ENCODE data around the gene CACNA1C. TPM values are rescaled to one million over a fixed set of nuclear protein-coding genes. Genes with fewer than 3 reads are reported as not detected.

The CACNA1C gene
- total and polyA plus RNA-seq, 2 donors (not counting 1 experiment from before 2014, with no cell fraction given): 0.01 to 0.02 TPM

GRCh38 chr12:2586156-2587038 is 533.6 kb downstream of the CACNA1C start:
- Histone ChIP-seq H3K9ac (ENCODE audit: low read length) (no peak overlapping the region), H3K4me1 (ENCODE audit: control insufficient read depth in 2 of 2, insufficient read depth in 2 of 2, low read length in 2 of 2) (no peaks in the 10 kb centered on the region), H3K9me3 (ENCODE audit: control extremely low read depth in 1 of 3, control insufficient read depth in 2 of 3, insufficient read depth in 1 of 3, low read length in 2 of 3) (no peaks in the 10 kb centered on the region), H3K79me2 (ENCODE audit: control insufficient read depth, insufficient read depth, low read length) (no peaks in the 10 kb centered on the region), H3K27ac (ENCODE audit: low read length in 2 of 2) (no peak overlapping the region), H3K36me3 (replicated peaks in 1 of 2; ENCODE audit: control extremely low read depth in 1 of 2, control insufficient read depth in 1 of 2, extremely low read depth in 1 of 2, insufficient read depth in 2 of 2, low read length in 1 of 2) (no peaks in the 10 kb centered on the region), H3K27me3 (replicated peaks in 1 of 4; ENCODE audit: control extremely low read depth in 1 of 4, control insufficient read depth in 3 of 4, insufficient read depth in 4 of 4, low read length in 3 of 4) (peaks cover 0 to 22% (median 5%) of the 10 kb centered on the region in 4 experiments), H3K4me2 (replicated peaks; ENCODE audit: low read depth, low read length, poor library complexity, severe bottlenecking) (no peak overlapping the region), H4K20me1 (ENCODE audit: control insufficient read depth, insufficient read depth, low read length, poor library complexity, severe bottlenecking) (no peaks in the 10 kb centered on the region), H2AFZ (ENCODE audit: insufficient read depth, low read depth, low read length, poor library complexity, severe bottlenecking) (no peak overlapping the region), H3K4me3 (ENCODE audit: control extremely low read depth in 1 of 5, extremely low read depth in 1 of 5, insufficient read depth in 1 of 5, low read depth in 2 of 5, low read length in 4 of 5) (no peak overlapping the region)
- DNase-seq (no peak), ATAC-seq (ENCODE audit: low read depth) (no peak)
- WGBS (ENCODE audit: insufficient coverage): 81% methylated on average over 6 of the region's 12 CpGs
- Mint-ChIP-seq H3K4me3 (no peak overlapping the region), H3K27ac (no peak overlapping the region), H3K27me3 (peaks cover 49% of the 10 kb centered on the region), H3K4me1 (peaks cover 3% of the 10 kb centered on the region), H3K9me3 (ENCODE audit: insufficient read depth) (peaks cover 1% of the 10 kb centered on the region)
- TF ChIP-seq EZH2 (IDR thresholded peaks at IDR 0.05; ENCODE audit: borderline replicate concordance, insufficient read depth, low read depth, low read length, poor library complexity, severe bottlenecking) (no peak), CTCF (IDR thresholded peaks at IDR 0.05) (no peak)
- ChIA-PET POLR2A (no interaction called here), CTCF (no interaction called here)
- intact Hi-C loops (cut with micrococcal nuclease): no loop called here

- intact Hi-C loops (cut with micrococcal nuclease): no loop called here
- Histone ChIP-seq H3K36me3 (replicated peaks in 1 of 2; ENCODE audit: control extremely low read depth in 1 of 2, control insufficient read depth in 1 of 2, extremely low read depth in 1 of 2, insufficient read depth in 2 of 2, low read length in 1 of 2) (no peaks in the 10 kb centered on the region), H3K27ac (ENCODE audit: low read length in 2 of 2) (no peak overlapping the region), H3K27me3 (replicated peaks in 1 of 4; ENCODE audit: control extremely low read depth in 1 of 4, control insufficient read depth in 3 of 4, insufficient read depth in 4 of 4, low read length in 3 of 4) (peaks cover 0 to 16% (median 3%) of the 10 kb centered on the region in 4 experiments), H2AFZ (ENCODE audit: insufficient read depth, low read depth, low read length, poor library complexity, severe bottlenecking) (no peak overlapping the region), H3K4me2 (replicated peaks; ENCODE audit: low read depth, low read length, poor library complexity, severe bottlenecking) (no peak overlapping the region), H3K79me2 (ENCODE audit: control insufficient read depth, insufficient read depth, low read length) (no peaks in the 10 kb centered on the region), H4K20me1 (ENCODE audit: control insufficient read depth, insufficient read depth, low read length, poor library complexity, severe bottlenecking) (no peaks in the 10 kb centered on the region), H3K9me3 (ENCODE audit: control extremely low read depth in 1 of 3, control insufficient read depth in 2 of 3, insufficient read depth in 1 of 3, low read length in 2 of 3) (peaks cover 0 to 4% (median 0%) of the 10 kb centered on the region in 3 donors), H3K4me1 (ENCODE audit: control insufficient read depth in 2 of 2, insufficient read depth in 2 of 2, low read length in 2 of 2) (no peaks in the 10 kb centered on the region), H3K9ac (ENCODE audit: low read length) (no peak overlapping the region), H3K4me3 (ENCODE audit: control extremely low read depth in 1 of 5, extremely low read depth in 1 of 5, insufficient read depth in 1 of 5, low read depth in 2 of 5, low read length in 4 of 5) (no peak overlapping the region)
- WGBS (ENCODE audit: insufficient coverage): 78% methylated on average over 2 of the region's 7 CpGs
- DNase-seq: no peak
- no peak for ATAC-seq (ENCODE audit: low read depth)
- no peak for TF ChIP-seq CTCF (IDR thresholded peaks at IDR 0.05)
- no peak for TF ChIP-seq EZH2 (IDR thresholded peaks at IDR 0.05; ENCODE audit: borderline replicate concordance, insufficient read depth, low read depth, low read length, poor library complexity, severe bottlenecking)
- ChIA-PET CTCF (interaction anchor here (1.3 kb wide), 1 partner anchor 10 kb away, joined by 4 read pairs; no protein-coding TSS in a partner anchor), POLR2A (no interaction called here)
- Mint-ChIP-seq H3K27me3 (peaks cover 36% of the 10 kb centered on the region), H3K9me3 (ENCODE audit: insufficient read depth) (peaks cover 3% of the 10 kb centered on the region), H3K4me3 (no peak overlapping the region), H3K4me1 (no peaks in the 10 kb centered on the region), H3K27ac (no peak overlapping the region)
These were observed 535.6 kb downstream of the CACNA1C start for GRCh38 chr12:2588345-2588744.

All from B cell (primary cell).